GM23338 (cell line): ENCODE results near the gene ANKRD31. TPM values are rescaled to one million over a fixed set of nuclear protein-coding genes. Genes with fewer than 3 reads are reported as not detected.

ENCODE experiments used
- ATAC-seq: fragments of 200-7000 bp; cut with Tn5 transposase; 3 replicates; pipeline ENCODE4 v1.9.1; 2020
- DNase-seq: peaks from one replicate; pipeline ENCODE4 v3.0.0-alpha.2; 2015; ENCODE audit warnings: low spot score
- H2AFZ ChIP-seq: fragments of 200-600 bp; sonication (generic); 2 replicates; pipeline ENCODE4 v1.8.0; 2016; ENCODE audit warnings: antibody characterized with exemption, mild to moderate bottlenecking, moderate library complexity
- H3F3A ChIP-seq: fragments of 200-600 bp; sonication (generic); replicated peaks from 2 replicates; pipeline ENCODE4 v1.8.0; 2017; ENCODE audit warnings: antibody characterized with exemption, mixed run types, low read depth
- H3K27ac ChIP-seq: fragments of 200-600 bp; sonication (generic); 2 replicates; pipeline ENCODE4 v1.6.1; 2016; ENCODE audit warnings: low read depth
- H3K27me3 ChIP-seq: fragments of 200-600 bp; sonication (generic); 2 replicates; pipeline ENCODE4 v1.8.0; 2016; ENCODE audit warnings: mild to moderate bottlenecking, mixed run types, moderate library complexity; ENCODE audit not compliant: insufficient read depth
- H3K36me3 ChIP-seq: fragments of 200-600 bp; sonication (generic); 2 replicates; pipeline ENCODE4 v1.8.0; 2016; ENCODE audit warnings: mild to moderate bottlenecking; ENCODE audit not compliant: insufficient read depth
- H3K4me1 ChIP-seq: fragments of 200-600 bp; sonication (generic); 2 replicates; pipeline ENCODE4 v1.8.0; 2016; ENCODE audit warnings: mild to moderate bottlenecking, moderate library complexity; ENCODE audit not compliant: insufficient read depth
- H3K4me2 ChIP-seq: fragments of 200-600 bp; sonication (generic); 2 replicates; pipeline ENCODE4 v1.7.1; 2017; ENCODE audit warnings: mixed run types
- H3K4me3 ChIP-seq: fragments of 200-600 bp; sonication (generic); 2 replicates; pipeline ENCODE4 v1.6.1; 2016; ENCODE audit warnings: mixed run types
- H3K79me2 ChIP-seq: fragments of 200-600 bp; sonication (generic); replicated peaks from 2 replicates; pipeline ENCODE4 v1.8.0; 2017; ENCODE audit warnings: mild to moderate bottlenecking; ENCODE audit not compliant: insufficient read depth
- H3K9me2 ChIP-seq: fragments of 200-600 bp; sonication (generic); 2 replicates; pipeline ENCODE4 v1.8.0; 2017; ENCODE audit not compliant: insufficient read depth
- H4K20me1 ChIP-seq: fragments of 200-600 bp; sonication (generic); replicated peaks from 2 replicates; pipeline ENCODE4 v1.8.0; 2017; ENCODE audit warnings: mild to moderate bottlenecking; ENCODE audit not compliant: insufficient read depth
- H3K27ac Mint-ChIP-seq: 2 replicates; pipeline ENCODE4 v1.8.0; 2020; ENCODE audit warnings: inconsistent platforms, mild to moderate bottlenecking, moderate library complexity, mixed read lengths
- H3K27me3 Mint-ChIP-seq: 3 replicates; pipeline ENCODE4 v1.8.0; 2022; ENCODE audit warnings: low read depth, mild to moderate bottlenecking, moderate library complexity, mixed read lengths, inconsistent platforms; ENCODE audit not compliant: insufficient read depth, poor library complexity
- H3K36me3 Mint-ChIP-seq: 3 replicates; pipeline ENCODE4 v1.8.0; 2021; ENCODE audit warnings: low read depth, mild to moderate bottlenecking, inconsistent platforms, moderate library complexity, mixed read lengths
- H3K4me1 Mint-ChIP-seq: 3 replicates; pipeline ENCODE4 v1.8.0; 2020; ENCODE audit warnings: mild to moderate bottlenecking, inconsistent platforms, mixed read lengths
- H3K4me3 Mint-ChIP-seq: 3 replicates; pipeline ENCODE4 v1.8.0; 2021; ENCODE audit warnings: moderate library complexity, mild to moderate bottlenecking, inconsistent platforms, mixed read lengths
- H3K9me3 Mint-ChIP-seq: 3 replicates; pipeline ENCODE4 v1.8.0; 2020; ENCODE audit warnings: moderate library complexity, mild to moderate bottlenecking, inconsistent platforms, mixed read lengths
- EZH2phosphoT487 ChIP-seq: fragments of 200-600 bp; sonication (generic); IDR thresholded peaks from one replicate; pipeline ENCODE4 v1.8.1; 2018; ENCODE audit warnings: antibody characterized with exemption; ENCODE audit not compliant: unreplicated experiment
- JUNB ChIP-seq: IDR thresholded peaks from one replicate; pipeline ENCODE4 v1.6.1; 2016; ENCODE audit warnings: antibody characterized with exemption; ENCODE audit not compliant: unreplicated experiment
- NANOG ChIP-seq: IDR thresholded peaks from 2 replicates; pipeline ENCODE4 v1.6.1; 2016; ENCODE audit warnings: antibody characterized with exemption, borderline replicate concordance
- POLR2AphosphoS5 ChIP-seq: IDR thresholded peaks from 2 replicates; pipeline ENCODE4 v1.6.1; 2016; ENCODE audit warnings: antibody characterized with exemption, low read depth
- STAT1 ChIP-seq: IDR thresholded peaks from one replicate; pipeline ENCODE4 v1.6.1; 2016; ENCODE audit warnings: antibody characterized with exemption; ENCODE audit not compliant: unreplicated experiment
- ZNF331 ChIP-seq: fragments of 250-450 bp; sonication (Bioruptor Pico); IDR thresholded peaks from 2 replicates; pipeline ENCODE4 v1.5.0; 2020; ENCODE audit warnings: low read depth, mild to moderate bottlenecking, moderate library complexity
- polyA plus RNA-seq: library from polyadenylated mRNA; unstranded; fragments of >200 nt; fragmentation: Nextera tagmentation; extraction: Ambion mirVana; gene quantifications from 2 replicates; pipeline ENCODE4 v1.2.1, GENCODE V29; 2016
- total RNA-seq: library from RNA; depleted of rRNA; stranded (reverse); fragments of >200 nt; shearing (Covaris generic); gene quantifications from 2 replicates; pipeline ENCODE4 v1.2.3, GENCODE V29; 2014
- TF ChIP-seq, protein P1 (sequence below): IDR thresholded peaks from one replicate; pipeline ENCODE4 v1.6.1; 2018; ENCODE audit warnings: antibody characterized with exemption; ENCODE audit not compliant: unreplicated experiment
- TF ChIP-seq, protein P2 (sequence below): IDR thresholded peaks from 2 replicates; pipeline ENCODE4 v1.6.1; 2016; ENCODE audit warnings: antibody characterized with exemption
- TF ChIP-seq, protein P3 (sequence below): fragments of 250-450 bp; sonication (Bioruptor Pico); IDR thresholded peaks from 2 replicates; pipeline ENCODE4 v1.5.0; 2020; ENCODE audit warnings: mild to moderate bottlenecking, moderate library complexity

The ANKRD31 gene
- total and polyA plus RNA-seq, 2 experiments from 2014 or later = 0.18 to 0.59 TPM

DNA sequence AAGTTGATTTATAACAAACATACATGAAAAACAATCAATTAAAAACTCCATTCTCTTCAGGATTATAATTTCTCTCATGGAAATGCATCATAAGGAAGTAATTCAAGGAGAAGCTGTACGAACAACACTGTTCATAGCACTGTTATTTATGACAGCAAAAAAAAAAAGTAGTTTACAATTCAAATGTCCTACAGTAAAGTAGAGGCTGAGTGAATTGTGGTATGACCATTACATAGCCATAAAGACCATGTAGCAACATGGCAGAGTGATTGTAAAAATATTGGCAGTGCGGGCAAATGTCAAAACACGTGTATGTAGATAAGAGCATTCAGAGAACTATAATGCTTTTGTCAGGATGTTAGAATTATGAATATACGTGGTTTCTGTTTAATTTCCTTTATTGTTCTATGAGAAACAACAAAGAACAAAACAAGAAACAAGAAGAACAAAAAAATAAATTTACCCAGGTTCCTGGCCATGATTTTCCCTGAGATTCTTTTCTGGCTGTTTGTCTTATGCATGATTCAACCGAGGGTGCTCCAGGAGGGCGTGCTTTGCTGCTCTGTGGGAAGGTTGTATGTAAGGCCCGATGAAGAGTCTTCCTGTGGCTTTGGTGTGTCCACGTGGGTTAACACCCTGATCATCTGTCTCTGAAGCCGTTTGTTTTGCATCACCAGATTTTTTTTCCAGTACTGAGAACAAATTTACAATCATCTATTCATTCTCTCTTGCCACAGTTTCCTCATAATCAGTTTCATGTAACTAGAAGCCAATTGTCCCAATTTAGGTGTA is 213.1 kb downstream of the ANKRD31 start:
- no peak overlapping the region for H3K4me3 Mint-ChIP-seq

More for the DNA sequence above, 213.1 kb downstream of the ANKRD31 start:
- Mint-ChIP-seq H3K27me3 (no peaks in the 10 kb centered on the region), H3K27ac (no peak overlapping the region; the same call in 1 of the 2 replicates), H3K9me3 (no peaks in the 10 kb centered on the region), H3K4me1 (peaks cover 9% of the 10 kb centered on the region), H3K36me3 (no peaks in the 10 kb centered on the region)
- Histone ChIP-seq H2AFZ (no peak overlapping the region), H3K4me3 (no peak overlapping the region), H3K27ac (no peak overlapping the region), H3K79me2 (no peaks in the 10 kb centered on the region), H4K20me1 (0 out of 2 replicates have a peak, but pooled peaks cover 4% of the 10 kb centered on the region), H3F3A (no peaks in the 10 kb centered on the region), H3K36me3 (no peaks in the 10 kb centered on the region), H3K4me2 (no peak overlapping the region), H3K4me1 (no peaks in the 10 kb centered on the region), H3K27me3 (no peaks in the 10 kb centered on the region), H3K9me2 (no peaks in the 10 kb centered on the region)
- DNase-seq (no peak), ATAC-seq (no peak)
- TF ChIP-seq, protein P1, sequence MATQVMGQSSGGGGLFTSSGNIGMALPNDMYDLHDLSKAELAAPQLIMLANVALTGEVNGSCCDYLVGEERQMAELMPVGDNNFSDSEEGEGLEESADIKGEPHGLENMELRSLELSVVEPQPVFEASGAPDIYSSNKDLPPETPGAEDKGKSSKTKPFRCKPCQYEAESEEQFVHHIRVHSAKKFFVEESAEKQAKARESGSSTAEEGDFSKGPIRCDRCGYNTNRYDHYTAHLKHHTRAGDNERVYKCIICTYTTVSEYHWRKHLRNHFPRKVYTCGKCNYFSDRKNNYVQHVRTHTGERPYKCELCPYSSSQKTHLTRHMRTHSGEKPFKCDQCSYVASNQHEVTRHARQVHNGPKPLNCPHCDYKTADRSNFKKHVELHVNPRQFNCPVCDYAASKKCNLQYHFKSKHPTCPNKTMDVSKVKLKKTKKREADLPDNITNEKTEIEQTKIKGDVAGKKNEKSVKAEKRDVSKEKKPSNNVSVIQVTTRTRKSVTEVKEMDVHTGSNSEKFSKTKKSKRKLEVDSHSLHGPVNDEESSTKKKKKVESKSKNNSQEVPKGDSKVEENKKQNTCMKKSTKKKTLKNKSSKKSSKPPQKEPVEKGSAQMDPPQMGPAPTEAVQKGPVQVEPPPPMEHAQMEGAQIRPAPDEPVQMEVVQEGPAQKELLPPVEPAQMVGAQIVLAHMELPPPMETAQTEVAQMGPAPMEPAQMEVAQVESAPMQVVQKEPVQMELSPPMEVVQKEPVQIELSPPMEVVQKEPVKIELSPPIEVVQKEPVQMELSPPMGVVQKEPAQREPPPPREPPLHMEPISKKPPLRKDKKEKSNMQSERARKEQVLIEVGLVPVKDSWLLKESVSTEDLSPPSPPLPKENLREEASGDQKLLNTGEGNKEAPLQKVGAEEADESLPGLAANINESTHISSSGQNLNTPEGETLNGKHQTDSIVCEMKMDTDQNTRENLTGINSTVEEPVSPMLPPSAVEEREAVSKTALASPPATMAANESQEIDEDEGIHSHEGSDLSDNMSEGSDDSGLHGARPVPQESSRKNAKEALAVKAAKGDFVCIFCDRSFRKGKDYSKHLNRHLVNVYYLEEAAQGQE = no peak
- TF ChIP-seq ZNF331 = no peak
- no peak for TF ChIP-seq JUNB
- TF ChIP-seq, protein P2, sequence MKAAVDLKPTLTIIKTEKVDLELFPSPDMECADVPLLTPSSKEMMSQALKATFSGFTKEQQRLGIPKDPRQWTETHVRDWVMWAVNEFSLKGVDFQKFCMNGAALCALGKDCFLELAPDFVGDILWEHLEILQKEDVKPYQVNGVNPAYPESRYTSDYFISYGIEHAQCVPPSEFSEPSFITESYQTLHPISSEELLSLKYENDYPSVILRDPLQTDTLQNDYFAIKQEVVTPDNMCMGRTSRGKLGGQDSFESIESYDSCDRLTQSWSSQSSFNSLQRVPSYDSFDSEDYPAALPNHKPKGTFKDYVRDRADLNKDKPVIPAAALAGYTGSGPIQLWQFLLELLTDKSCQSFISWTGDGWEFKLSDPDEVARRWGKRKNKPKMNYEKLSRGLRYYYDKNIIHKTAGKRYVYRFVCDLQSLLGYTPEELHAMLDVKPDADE = no peak
- TF ChIP-seq POLR2AphosphoS5 = no peak
- TF ChIP-seq, protein P3, sequence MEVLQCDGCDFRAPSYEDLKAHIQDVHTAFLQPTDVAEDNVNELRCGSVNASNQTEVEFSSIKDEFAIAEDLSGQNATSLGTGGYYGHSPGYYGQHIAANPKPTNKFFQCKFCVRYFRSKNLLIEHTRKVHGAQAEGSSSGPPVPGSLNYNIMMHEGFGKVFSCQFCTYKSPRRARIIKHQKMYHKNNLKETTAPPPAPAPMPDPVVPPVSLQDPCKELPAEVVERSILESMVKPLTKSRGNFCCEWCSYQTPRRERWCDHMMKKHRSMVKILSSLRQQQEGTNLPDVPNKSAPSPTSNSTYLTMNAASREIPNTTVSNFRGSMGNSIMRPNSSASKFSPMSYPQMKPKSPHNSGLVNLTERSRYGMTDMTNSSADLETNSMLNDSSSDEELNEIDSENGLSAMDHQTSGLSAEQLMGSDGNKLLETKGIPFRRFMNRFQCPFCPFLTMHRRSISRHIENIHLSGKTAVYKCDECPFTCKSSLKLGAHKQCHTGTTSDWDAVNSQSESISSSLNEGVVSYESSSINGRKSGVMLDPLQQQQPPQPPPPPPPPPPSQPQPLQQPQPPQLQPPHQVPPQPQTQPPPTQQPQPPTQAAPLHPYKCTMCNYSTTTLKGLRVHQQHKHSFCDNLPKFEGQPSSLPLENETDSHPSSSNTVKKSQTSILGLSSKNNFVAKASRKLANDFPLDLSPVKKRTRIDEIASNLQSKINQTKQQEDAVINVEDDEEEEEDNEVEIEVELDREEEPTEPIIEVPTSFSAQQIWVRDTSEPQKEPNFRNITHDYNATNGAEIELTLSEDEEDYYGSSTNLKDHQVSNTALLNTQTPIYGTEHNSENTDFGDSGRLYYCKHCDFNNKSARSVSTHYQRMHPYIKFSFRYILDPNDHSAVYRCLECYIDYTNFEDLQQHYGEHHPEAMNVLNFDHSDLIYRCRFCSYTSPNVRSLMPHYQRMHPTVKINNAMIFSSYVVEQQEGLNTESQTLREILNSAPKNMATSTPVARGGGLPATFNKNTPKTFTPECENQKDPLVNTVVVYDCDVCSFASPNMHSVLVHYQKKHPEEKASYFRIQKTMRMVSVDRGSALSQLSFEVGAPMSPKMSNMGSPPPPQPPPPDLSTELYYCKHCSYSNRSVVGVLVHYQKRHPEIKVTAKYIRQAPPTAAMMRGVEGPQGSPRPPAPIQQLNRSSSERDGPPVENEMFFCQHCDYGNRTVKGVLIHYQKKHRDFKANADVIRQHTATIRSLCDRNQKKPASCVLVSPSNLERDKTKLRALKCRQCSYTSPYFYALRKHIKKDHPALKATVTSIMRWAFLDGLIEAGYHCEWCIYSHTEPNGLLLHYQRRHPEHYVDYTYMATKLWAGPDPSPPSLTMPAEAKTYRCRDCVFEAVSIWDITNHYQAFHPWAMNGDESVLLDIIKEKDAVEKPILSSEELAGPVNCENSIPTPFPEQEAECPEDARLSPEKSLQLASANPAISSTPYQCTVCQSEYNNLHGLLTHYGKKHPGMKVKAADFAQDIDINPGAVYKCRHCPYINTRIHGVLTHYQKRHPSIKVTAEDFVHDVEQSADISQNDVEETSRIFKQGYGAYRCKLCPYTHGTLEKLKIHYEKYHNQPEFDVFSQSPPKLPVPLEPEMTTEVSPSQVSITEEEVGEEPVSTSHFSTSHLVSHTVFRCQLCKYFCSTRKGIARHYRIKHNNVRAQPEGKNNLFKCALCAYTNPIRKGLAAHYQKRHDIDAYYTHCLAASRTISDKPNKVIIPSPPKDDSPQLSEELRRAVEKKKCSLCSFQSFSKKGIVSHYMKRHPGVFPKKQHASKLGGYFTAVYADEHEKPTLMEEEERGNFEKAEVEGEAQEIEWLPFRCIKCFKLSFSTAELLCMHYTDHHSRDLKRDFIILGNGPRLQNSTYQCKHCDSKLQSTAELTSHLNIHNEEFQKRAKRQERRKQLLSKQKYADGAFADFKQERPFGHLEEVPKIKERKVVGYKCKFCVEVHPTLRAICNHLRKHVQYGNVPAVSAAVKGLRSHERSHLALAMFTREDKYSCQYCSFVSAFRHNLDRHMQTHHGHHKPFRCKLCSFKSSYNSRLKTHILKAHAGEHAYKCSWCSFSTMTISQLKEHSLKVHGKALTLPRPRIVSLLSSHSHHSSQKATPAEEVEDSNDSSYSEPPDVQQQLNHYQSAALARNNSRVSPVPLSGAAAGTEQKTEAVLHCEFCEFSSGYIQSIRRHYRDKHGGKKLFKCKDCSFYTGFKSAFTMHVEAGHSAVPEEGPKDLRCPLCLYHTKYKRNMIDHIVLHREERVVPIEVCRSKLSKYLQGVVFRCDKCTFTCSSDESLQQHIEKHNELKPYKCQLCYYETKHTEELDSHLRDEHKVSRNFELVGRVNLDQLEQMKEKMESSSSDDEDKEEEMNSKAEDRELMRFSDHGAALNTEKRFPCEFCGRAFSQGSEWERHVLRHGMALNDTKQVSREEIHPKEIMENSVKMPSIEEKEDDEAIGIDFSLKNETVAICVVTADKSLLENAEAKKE (CRISPR knock-in tag) = no peak
- TF ChIP-seq EZH2phosphoT487 = no peak
- TF ChIP-seq STAT1 = no peak
- TF ChIP-seq NANOG = no peak
